K562 (cell line): ENCODE measurements around the gene DNAH8. TPM values are rescaled to one million over a fixed set of nuclear protein-coding genes. Genes with fewer than 3 reads are reported as not detected.

Source experiments
- ATAC-seq: fragments of 200-7000 bp; cut with Tn5 transposase; 3 replicates; pipeline ENCODE4 v1.9.1; 2020; ENCODE audit warnings: moderate library complexity
- BruUV-seq: library from RNA; stranded (reverse); fragments of 400-500 nt; replicated peaks from 2 replicates; lab custom pipeline; 2021; lab: Mats Ljungman, UMichigan
- CTCF ChIA-PET: fragments of 300-600 bp; formaldehyde crosslinking; extraction: SDS; loops from one replicate; lab custom pipeline; 2021; ENCODE audit warnings: low intra/inter-chr PET ratio; lab: Yijun Ruan, JAX
- POLR2A ChIA-PET: fragments of 300-600, 350-650 bp; sonication (Branson Sonifier 250); formaldehyde crosslinking; extraction: SDS; loops from one replicate; lab custom pipeline; 2021; ENCODE audit warnings: antibody characterized with exemption, inconsistent platforms; lab: Yijun Ruan, JAX
- DNase-seq, 4 experiments: peaks; one replicate each; pipeline versions ENCODE4 v3.0.0 to v3.0.0-alpha.2; 2011 to 2018; ENCODE audit warnings: low spot score in 3 of 4, mixed read lengths in 3 of 4; ENCODE audit errors: extremely low read depth in 1 of 4
- FAIRE-seq: peaks from 2 replicates; lab custom pipeline; 2011; peaks lifted over from hg19 to GRCh38; lab: Jason Lieb, UNC
- H2AFZ ChIP-seq: 2 replicates; pipeline ENCODE4 v1.6.0; 2011; ENCODE audit warnings: low read depth, low read length, control low read depth, inconsistent platforms
- H3K27ac ChIP-seq: fragments of 200-600 bp; 3 replicates; pipeline ENCODE4 v1.8.0; 2011; ENCODE audit warnings: low read depth, mild to moderate bottlenecking, control low read depth, inconsistent platforms, low read length, moderate library complexity, mixed read lengths; ENCODE audit errors: extremely low read depth
- H3K27me3 ChIP-seq, 2 experiments: fragments of 300-600 bp in 1 of 2; 2 replicates in 1 of 2; 3 replicates in 1 of 2; pipeline versions ENCODE4 v1.6.0 to v1.8.0; 2011; ENCODE audit warnings: inconsistent platforms in 2 of 2, low read length in 2 of 2, mild to moderate bottlenecking in 1 of 2, mixed read lengths in 1 of 2, moderate library complexity in 1 of 2; ENCODE audit not compliant: control insufficient read depth in 2 of 2, insufficient read depth in 2 of 2
- H3K36me3 ChIP-seq: fragments of 300-600 bp; 3 replicates; pipeline ENCODE4 v1.8.0; 2011; ENCODE audit warnings: mild to moderate bottlenecking, low read length, inconsistent platforms; ENCODE audit not compliant: control insufficient read depth, insufficient read depth
- H3K4me1 ChIP-seq, 2 experiments: fragments of 200-600 bp in 1 of 2; replicated peaks in 1 of 2; 2 replicates in 1 of 2; 3 replicates in 1 of 2; pipeline versions ENCODE4 v1.5.1 to v1.8.0; 2011; ENCODE audit warnings: inconsistent platforms in 2 of 2, low read length in 2 of 2, mild to moderate bottlenecking in 1 of 2, mixed read lengths in 1 of 2, moderate library complexity in 1 of 2; ENCODE audit not compliant: control insufficient read depth in 2 of 2, insufficient read depth in 2 of 2
- H3K4me2 ChIP-seq: 2 replicates; pipeline ENCODE4 v1.6.1; 2011; ENCODE audit warnings: low read length, control low read depth, inconsistent platforms, mixed read lengths; ENCODE audit not compliant: insufficient read depth
- H3K4me3 ChIP-seq: fragments of 200-600 bp; sonication (generic), shearing (Covaris generic); 2 replicates; pipeline ENCODE4 v1.5.1; 2016; ENCODE audit warnings: control low read depth, inconsistent platforms
- H3K79me2 ChIP-seq: fragments of 200-600 bp; 3 replicates; pipeline ENCODE4 v1.8.0; 2011; ENCODE audit warnings: low read length, inconsistent platforms; ENCODE audit not compliant: control insufficient read depth, insufficient read depth
- H3K9ac ChIP-seq, 2 experiments: 2 replicates each; pipeline versions ENCODE4 v1.6.0 to v1.6.1; 2011; ENCODE audit warnings: low read depth in 2 of 2, low read length in 2 of 2, control low read depth in 1 of 2, inconsistent platforms in 1 of 2, mild to moderate bottlenecking in 1 of 2, mixed read lengths in 1 of 2; ENCODE audit not compliant: insufficient read depth in 1 of 2
- H3K9me1 ChIP-seq: one replicate; pipeline ENCODE4 v1.6.0; 2011; ENCODE audit warnings: inconsistent platforms, mild to moderate bottlenecking, low read length, moderate library complexity; ENCODE audit not compliant: control insufficient read depth, insufficient read depth
- H3K9me3 ChIP-seq: replicated peaks from 2 replicates; pipeline ENCODE4 v1.5.1; 2011; ENCODE audit warnings: low read depth, low read length, inconsistent platforms; ENCODE audit not compliant: control insufficient read depth, insufficient read depth
- H4K20me1 ChIP-seq: replicated peaks from 2 replicates; pipeline ENCODE4 v1.6.1; 2011; ENCODE audit warnings: low read length, inconsistent platforms, mixed read lengths; ENCODE audit not compliant: control insufficient read depth, insufficient read depth
- BMI1 ChIP-seq: fragments of 150-350 bp; IDR thresholded peaks from 2 replicates; pipeline ENCODE4 v1.6.1; 2014; ENCODE audit warnings: low read length
- GATA2 ChIP-seq: sonication (generic); formaldehyde crosslinking; IDR thresholded peaks from 2 replicates; pipeline ENCODE4 v1.4.0; 2020; ENCODE audit warnings: mild to moderate bottlenecking, missing genetic modification reagents
- HIVEP1 ChIP-seq: fragments of 250-450 bp; sonication (Bioruptor Pico); IDR thresholded peaks from 2 replicates; pipeline ENCODE4 v1.4.0; 2020; ENCODE audit warnings: mild to moderate bottlenecking
- RAD21 ChIP-seq, 2 experiments: fragments of 250-450 bp in 1 of 2; fragments of 450-650 bp in 1 of 2; sonication (Bioruptor Pico) in 1 of 2; formaldehyde crosslinking in 1 of 2; IDR thresholded peaks in 1 of 2; conservative IDR thresholded peaks in 1 of 2; 2 replicates each; pipeline versions ENCODE4 v1.4.0 to v1.8.0; 2020 to 2022; ENCODE audit warnings: mild to moderate bottlenecking in 2 of 2, moderate library complexity in 1 of 2
- SLC30A9 ChIP-seq: fragments of 250-450 bp; sonication (Bioruptor Pico); IDR thresholded peaks from 2 replicates; pipeline ENCODE4 v1.8.0; 2022; ENCODE audit warnings: mild to moderate bottlenecking, moderate library complexity
- ZNF133 ChIP-seq: fragments of 250-450 bp; sonication (Bioruptor Pico); IDR thresholded peaks from 2 replicates; pipeline ENCODE4 v1.4.0; 2020; ENCODE audit warnings: mild to moderate bottlenecking
- WGBS: fragments of 100-300 bp; shearing (Covaris generic); methylation state at CpG from one replicate; pipeline ENCODE4 v1.1.6; 2016; ENCODE audit warnings: low coverage, mixed read lengths; ENCODE audit not compliant: insufficient coverage; ENCODE audit errors: missing lambda C conversion rate; 5-methylcytosine and 5-hydroxymethylcytosine counted together
- in situ Hi-C: fragments of 300-500 bp; cut with MboI; formaldehyde crosslinking; loops from 4 replicates; pipeline ENCODE4 v1.15.0; 2018; ENCODE audit warnings: inconsistent platforms, mixed read lengths
- intact Hi-C: fragments of 100-400 bp; cut with micrococcal nuclease; formaldehyde crosslinking; loops from 2 replicates; pipeline ENCODE4 v1.14.2; 2022
- polyA plus RNA-seq, 8 experiments: library from polyadenylated mRNA; depleted of rRNA in 4 of 8; stranded (reverse) in 5 of 8; unstranded in 3 of 8; fragments of >200 nt; fragmentation: Nextera tagmentation in 2 of 8; fragmentation: Illumina TruSeq in 1 of 8; extraction: Ambion mirVana in 2 of 8; extraction: Trizol in 1 of 8; gene quantifications; 2 replicates each; pipeline versions ENCODE4 v1.2.1 to v1.2.3, GENCODE V29; 2011 to 2014; ENCODE audit warnings: inconsistent platforms in 1 of 8, missing spikeins in 1 of 8
- total RNA-seq, 7 experiments: library from RNA; depleted of rRNA in 6 of 7; stranded (reverse); fragments of >200 nt in 6 of 7; fragmentation: Illumina TruSeq in 2 of 7; extraction: Trizol in 2 of 7; gene quantifications; 2 replicates each; pipeline versions ENCODE4 v1.2.1 to v1.2.3, GENCODE V29; 2011 to 2021; ENCODE audit warnings: low replicate concordance in 1 of 7
- TF ChIP-seq, protein P1 (sequence below), 3 experiments: IDR thresholded peaks in 2 of 3; conservative IDR thresholded peaks in 1 of 3; 2 replicates each; pipeline ENCODE4 v1.5.1; 2011 to 2012; ENCODE audit warnings: low read length in 3 of 3, mild to moderate bottlenecking in 3 of 3, control low read depth in 2 of 3, improper control_type of control experiment in 1 of 3, inconsistent platforms in 1 of 3, low read depth in 1 of 3, mixed read lengths in 1 of 3, moderate library complexity in 1 of 3; ENCODE audit not compliant: insufficient read depth in 2 of 3
- TF ChIP-seq, protein P2 (sequence below): sonication (generic); IDR thresholded peaks from 2 replicates; pipeline ENCODE4 v1.6.1; 2016

Gene DNAH8
- total and polyA plus RNA-seq, 9 of the 15 experiments (the other 6 are each of a cell fraction or from before 2014, with no cell fraction given): 1.2 to 4.2 (median 2.9) TPM

DNA sequence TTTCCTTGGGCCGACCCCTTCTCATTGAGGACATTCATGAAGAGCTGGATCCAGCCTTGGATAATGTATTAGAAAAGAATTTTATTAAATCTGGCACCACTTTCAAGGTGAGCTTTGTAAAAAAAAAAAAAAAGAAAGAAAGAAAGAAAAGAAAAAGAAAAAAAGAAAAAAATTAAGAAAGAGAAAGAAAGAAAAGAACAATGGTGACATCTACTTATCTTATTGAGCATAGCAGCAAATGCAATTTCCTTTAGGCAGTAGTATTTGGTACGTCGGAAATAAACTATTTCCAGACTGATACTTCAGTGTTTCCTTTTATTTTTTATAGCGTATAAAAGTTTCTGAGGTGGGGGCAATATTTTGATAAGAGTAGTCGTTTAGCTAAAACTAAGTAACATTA is 214.4 kb downstream of the DNAH8 start:
- ChIA-PET CTCF (interaction anchor here (0.6 to 0.7 kb wide), 3 partner anchors 23 to 866 kb away, joined by 3 to 7 read pairs (median 4); no protein-coding TSS in a partner anchor), POLR2A (no interaction called here)
- no peak overlapping the region for H3K4me2 ChIP-seq
- WGBS: 0% methylated on average over 5 of the region's 5 CpGs
- in situ Hi-C loops: no loop called here
- TF ChIP-seq, protein P1, sequence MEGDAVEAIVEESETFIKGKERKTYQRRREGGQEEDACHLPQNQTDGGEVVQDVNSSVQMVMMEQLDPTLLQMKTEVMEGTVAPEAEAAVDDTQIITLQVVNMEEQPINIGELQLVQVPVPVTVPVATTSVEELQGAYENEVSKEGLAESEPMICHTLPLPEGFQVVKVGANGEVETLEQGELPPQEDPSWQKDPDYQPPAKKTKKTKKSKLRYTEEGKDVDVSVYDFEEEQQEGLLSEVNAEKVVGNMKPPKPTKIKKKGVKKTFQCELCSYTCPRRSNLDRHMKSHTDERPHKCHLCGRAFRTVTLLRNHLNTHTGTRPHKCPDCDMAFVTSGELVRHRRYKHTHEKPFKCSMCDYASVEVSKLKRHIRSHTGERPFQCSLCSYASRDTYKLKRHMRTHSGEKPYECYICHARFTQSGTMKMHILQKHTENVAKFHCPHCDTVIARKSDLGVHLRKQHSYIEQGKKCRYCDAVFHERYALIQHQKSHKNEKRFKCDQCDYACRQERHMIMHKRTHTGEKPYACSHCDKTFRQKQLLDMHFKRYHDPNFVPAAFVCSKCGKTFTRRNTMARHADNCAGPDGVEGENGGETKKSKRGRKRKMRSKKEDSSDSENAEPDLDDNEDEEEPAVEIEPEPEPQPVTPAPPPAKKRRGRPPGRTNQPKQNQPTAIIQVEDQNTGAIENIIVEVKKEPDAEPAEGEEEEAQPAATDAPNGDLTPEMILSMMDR (IDR thresholded peaks at IDR 0.05 in 2 of 3, conservative IDR thresholded peaks at IDR 0.05 in 1 of 3; ENCODE audit: insufficient read depth in 2 of 3, low read depth in 1 of 3, low read length in 3 of 3): peak in 1 of 3 experiments; percentile 28; a peak in 2 of 6 replicates
- TF ChIP-seq HIVEP1 (CRISPR knock-in tag): no peak
- H4K20me1 ChIP-seq: no peaks in the 10 kb centered on the region
- H3K27me3 ChIP-seq: peaks cover 3 to 11% of the 10 kb centered on the region in 2 experiments; a peak in 4 of 5 replicates
- FAIRE-seq (no peak), ATAC-seq (no peak), DNase-seq (no peak)
- H2AFZ ChIP-seq: no peak overlapping the region
- no TSS peak for BruUV-seq
- no peak overlapping the region for H3K9ac ChIP-seq
- intact Hi-C loops: no loop called here
- H3K4me1 ChIP-seq: no peaks in the 10 kb centered on the region
- no peak overlapping the region for H3K27ac ChIP-seq
- H3K9me3 ChIP-seq: no peaks in the 10 kb centered on the region
- no peaks in the 10 kb centered on the region for H3K79me2 ChIP-seq
- H3K4me3 ChIP-seq: no peak overlapping the region
- H3K9me1 ChIP-seq: no peaks in the 10 kb centered on the region
- no peaks in the 10 kb centered on the region for H3K36me3 ChIP-seq

DNA sequence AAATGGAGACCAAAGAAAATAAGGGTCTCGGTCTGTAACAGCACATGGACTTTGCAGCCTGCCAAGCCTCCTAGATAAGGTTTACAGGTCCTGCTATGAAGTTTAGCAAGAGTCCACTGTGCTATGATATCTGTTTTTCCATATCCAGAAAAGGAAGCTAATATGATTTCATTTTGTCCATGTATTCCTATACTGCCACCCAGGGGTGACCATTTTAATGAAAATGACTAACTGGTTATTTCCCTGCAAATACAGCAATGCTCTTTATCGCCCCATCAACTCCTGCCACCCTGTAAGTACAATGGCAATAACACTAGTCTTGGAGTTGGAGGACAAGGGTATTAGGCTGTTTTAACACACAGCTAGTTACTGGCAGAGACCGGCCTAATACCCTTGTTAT is 218.3 kb downstream of the DNAH8 start:
- DNase-seq: peak in 2 of 4 experiments; percentile 37 to 40
- Histone ChIP-seq H3K4me3 (no peak overlapping the region), H3K4me1 (no peaks in the 10 kb centered on the region), H3K27me3 (peaks cover 15 to 19% of the 10 kb centered on the region in 2 experiments), H3K4me2 (no peak overlapping the region), H4K20me1 (no peaks in the 10 kb centered on the region), H3K27ac (no peak overlapping the region), H3K9ac (no peak overlapping the region), H3K36me3 (no peaks in the 10 kb centered on the region), H3K9me3 (no peaks in the 10 kb centered on the region), H3K79me2 (no peaks in the 10 kb centered on the region), H2AFZ (no peak overlapping the region), H3K9me1 (no peaks in the 10 kb centered on the region)
- ChIA-PET CTCF (no interaction called here), POLR2A (no interaction called here)
- no peak for FAIRE-seq
- peak; percentile 69 for ATAC-seq
- no TSS peak for BruUV-seq
- 1% methylated on average over 3 of the region's 3 CpGs for WGBS
- intact Hi-C loops: loop anchor here (5.0 kb wide), 1 partner anchor 61 kb away; no protein-coding TSS in a partner anchor
- in situ Hi-C loops: no loop called here
- TF ChIP-seq, protein P1 (IDR thresholded peaks at IDR 0.05 in 2 of 3, conservative IDR thresholded peaks at IDR 0.05 in 1 of 3; ENCODE audit: insufficient read depth in 2 of 3, low read depth in 1 of 3, low read length in 3 of 3): peak; percentile 26 to 70 (median 50); a peak in 5 of 6 replicates
- TF ChIP-seq GATA2 (CRISPR knock-in tag) (peak; percentile 54; the same call in 1 of the 2 replicates), RAD21 (CRISPR knock-in tag; conservative IDR thresholded peaks at IDR 0.05 in 1 of 2, IDR thresholded peaks at IDR 0.05 in 1 of 2) (peak; percentile 43 to 65), ZNF133 (CRISPR knock-in tag) (no peak), SLC30A9 (no peak), BMI1 (0 out of 2 replicates have a peak, but pooled peaks have one; percentile 8)
- TF ChIP-seq, protein P2, sequence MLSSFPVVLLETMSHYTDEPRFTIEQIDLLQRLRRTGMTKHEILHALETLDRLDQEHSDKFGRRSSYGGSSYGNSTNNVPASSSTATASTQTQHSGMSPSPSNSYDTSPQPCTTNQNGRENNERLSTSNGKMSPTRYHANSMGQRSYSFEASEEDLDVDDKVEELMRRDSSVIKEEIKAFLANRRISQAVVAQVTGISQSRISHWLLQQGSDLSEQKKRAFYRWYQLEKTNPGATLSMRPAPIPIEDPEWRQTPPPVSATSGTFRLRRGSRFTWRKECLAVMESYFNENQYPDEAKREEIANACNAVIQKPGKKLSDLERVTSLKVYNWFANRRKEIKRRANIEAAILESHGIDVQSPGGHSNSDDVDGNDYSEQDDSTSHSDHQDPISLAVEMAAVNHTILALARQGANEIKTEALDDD: peak; percentile 86
